Cardiac muscle cell (in vitro differentiated cells and primary cell): ENCODE data around the gene ERGIC1. TPM values are rescaled to one million over a fixed set of nuclear protein-coding genes. Genes with fewer than 3 reads are reported as not detected.

ENCODE experiments used
- DNase-seq, 2 donors: peaks; one replicate each; pipeline versions ENCODE4 v3.0.0 to v3.0.0-alpha.2; 2010 to 2017; ENCODE audit warnings: low read depth in 1 of 2, low spot score in 1 of 2
- H3K27ac ChIP-seq: fragments of 200-600 bp; sonication (generic); 2 replicates; pipeline ENCODE4 v1.5.1; 2016
- H3K27me3 ChIP-seq: fragments of 200-600 bp; sonication (generic); 2 replicates; pipeline ENCODE4 v1.6.0; 2016; ENCODE audit warnings: control low read depth
- H3K36me3 ChIP-seq: fragments of 200-600 bp; sonication (generic); 2 replicates; pipeline ENCODE4 v1.5.1; 2016; ENCODE audit warnings: control low read depth
- H3K4me1 ChIP-seq: fragments of 200-600 bp; sonication (generic); 2 replicates; pipeline ENCODE4 v1.8.1; 2017; ENCODE audit warnings: low read depth, mild to moderate bottlenecking, mixed run types
- H3K4me3 ChIP-seq: fragments of 200-600 bp; sonication (generic); 2 replicates; pipeline ENCODE4 v1.5.1; 2016; ENCODE audit warnings: mild to moderate bottlenecking
- H3K9me3 ChIP-seq: fragments of 200-600 bp; sonication (generic); 2 replicates; pipeline ENCODE4 v1.5.1; 2017; ENCODE audit warnings: low read depth, mild to moderate bottlenecking, control low read depth
- polyA plus RNA-seq: library from polyadenylated mRNA; unstranded; fragments of >200 nt; fragmentation: Nextera tagmentation; extraction: Ambion mirVana; gene quantifications from 2 replicates; pipeline ENCODE4 v1.2.1, GENCODE V29; 2016
- total RNA-seq: library from RNA; depleted of rRNA; stranded (reverse); fragments of >200 nt; gene quantifications from 2 replicates; pipeline ENCODE4 v1.2.3, GENCODE V29; 2016
- TF ChIP-seq, protein P1 (sequence below): IDR thresholded peaks from 2 replicates; pipeline ENCODE4 v1.5.1; 2012; ENCODE audit warnings: low read depth, mild to moderate bottlenecking, low read length

Gene ERGIC1
- total and polyA plus RNA-seq, 2 experiments from 2014 or later: 15.4 to 77.3 TPM

DNA sequence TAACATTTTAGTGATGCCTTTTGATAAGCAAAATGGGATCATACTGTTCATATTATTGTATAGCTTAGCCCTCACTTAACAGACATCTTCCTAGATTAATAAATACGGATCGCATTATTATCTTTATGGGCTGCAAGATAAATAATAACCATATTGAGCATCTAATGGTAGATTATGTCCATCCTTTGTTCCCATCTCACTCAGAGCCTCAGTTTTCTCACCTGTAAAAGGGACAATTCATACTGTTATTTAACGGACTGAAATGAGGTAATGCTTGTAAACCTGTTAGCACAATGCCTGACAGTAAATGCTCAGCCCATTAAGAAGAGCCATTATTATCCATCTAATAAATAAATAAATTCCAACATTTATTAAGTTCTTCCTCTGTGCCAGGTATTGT, 122.2 kb downstream of the ERGIC1 start:
- Histone ChIP-seq H3K36me3 (no peaks in the 10 kb centered on the region), H3K9me3 (no peaks in the 10 kb centered on the region), H3K4me3 (no peak overlapping the region), H3K4me1 (peaks cover 3% of the 10 kb centered on the region), H3K27me3 (no peaks in the 10 kb centered on the region), H3K27ac (no peak overlapping the region)
- no peak for DNase-seq
- TF ChIP-seq, protein P1, sequence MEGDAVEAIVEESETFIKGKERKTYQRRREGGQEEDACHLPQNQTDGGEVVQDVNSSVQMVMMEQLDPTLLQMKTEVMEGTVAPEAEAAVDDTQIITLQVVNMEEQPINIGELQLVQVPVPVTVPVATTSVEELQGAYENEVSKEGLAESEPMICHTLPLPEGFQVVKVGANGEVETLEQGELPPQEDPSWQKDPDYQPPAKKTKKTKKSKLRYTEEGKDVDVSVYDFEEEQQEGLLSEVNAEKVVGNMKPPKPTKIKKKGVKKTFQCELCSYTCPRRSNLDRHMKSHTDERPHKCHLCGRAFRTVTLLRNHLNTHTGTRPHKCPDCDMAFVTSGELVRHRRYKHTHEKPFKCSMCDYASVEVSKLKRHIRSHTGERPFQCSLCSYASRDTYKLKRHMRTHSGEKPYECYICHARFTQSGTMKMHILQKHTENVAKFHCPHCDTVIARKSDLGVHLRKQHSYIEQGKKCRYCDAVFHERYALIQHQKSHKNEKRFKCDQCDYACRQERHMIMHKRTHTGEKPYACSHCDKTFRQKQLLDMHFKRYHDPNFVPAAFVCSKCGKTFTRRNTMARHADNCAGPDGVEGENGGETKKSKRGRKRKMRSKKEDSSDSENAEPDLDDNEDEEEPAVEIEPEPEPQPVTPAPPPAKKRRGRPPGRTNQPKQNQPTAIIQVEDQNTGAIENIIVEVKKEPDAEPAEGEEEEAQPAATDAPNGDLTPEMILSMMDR: no peak

DNA sequence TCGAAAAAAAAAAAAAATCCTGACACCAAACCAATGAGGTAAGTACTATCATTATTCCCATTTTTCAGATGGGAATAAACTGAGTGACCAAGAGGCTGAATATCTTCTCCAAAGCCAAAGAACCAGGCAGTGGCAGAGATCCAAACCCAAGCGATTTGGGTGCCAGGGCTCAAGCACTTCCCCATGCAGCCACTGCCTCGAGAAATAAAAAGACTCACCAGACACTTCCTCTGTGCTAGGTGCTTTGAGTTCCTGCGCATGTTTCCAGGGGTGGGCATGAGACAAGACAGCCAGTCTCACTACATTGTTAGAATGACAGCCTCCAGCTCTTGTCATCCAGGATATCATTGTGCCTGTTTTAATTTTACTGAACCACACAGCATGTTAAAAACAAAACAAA, 122.9 kb downstream of the ERGIC1 start:
- TF ChIP-seq, protein P1: no peak
- H3K36me3 ChIP-seq: peaks cover under 1% of the 10 kb centered on the region
- H3K27me3 ChIP-seq: no peaks in the 10 kb centered on the region
- peaks cover 3% of the 10 kb centered on the region for H3K4me1 ChIP-seq
- DNase-seq: no peak
- H3K27ac ChIP-seq: no peak overlapping the region
- no peak overlapping the region for H3K4me3 ChIP-seq
- H3K9me3 ChIP-seq: no peaks in the 10 kb centered on the region

DNA sequence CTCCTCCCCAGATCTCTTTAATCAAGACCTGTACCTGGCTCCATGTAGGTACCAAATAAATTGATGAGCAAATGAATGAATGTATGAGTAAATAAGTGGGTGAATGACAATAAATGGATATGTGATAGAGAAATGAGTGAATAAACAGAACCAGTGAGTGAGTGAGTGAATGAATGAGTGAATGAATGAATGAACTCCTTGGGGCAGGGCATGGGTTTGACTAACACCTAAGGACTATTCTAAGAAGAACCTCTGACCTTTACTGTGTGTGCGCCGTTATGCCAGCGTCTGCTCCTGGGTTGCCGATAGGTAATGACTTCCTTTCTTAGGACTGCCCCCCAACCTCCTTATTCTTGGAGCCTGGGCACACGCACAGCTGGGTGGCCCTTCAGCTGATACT, 123.4 kb downstream of the ERGIC1 start:
- Histone ChIP-seq H3K36me3 (peaks cover 2% of the 10 kb centered on the region), H3K4me3 (no peak overlapping the region), H3K9me3 (no peaks in the 10 kb centered on the region), H3K27ac (no peak overlapping the region), H3K27me3 (no peaks in the 10 kb centered on the region), H3K4me1 (peaks cover 3% of the 10 kb centered on the region)
- TF ChIP-seq, protein P1: no peak
- DNase-seq: no peak

DNA sequence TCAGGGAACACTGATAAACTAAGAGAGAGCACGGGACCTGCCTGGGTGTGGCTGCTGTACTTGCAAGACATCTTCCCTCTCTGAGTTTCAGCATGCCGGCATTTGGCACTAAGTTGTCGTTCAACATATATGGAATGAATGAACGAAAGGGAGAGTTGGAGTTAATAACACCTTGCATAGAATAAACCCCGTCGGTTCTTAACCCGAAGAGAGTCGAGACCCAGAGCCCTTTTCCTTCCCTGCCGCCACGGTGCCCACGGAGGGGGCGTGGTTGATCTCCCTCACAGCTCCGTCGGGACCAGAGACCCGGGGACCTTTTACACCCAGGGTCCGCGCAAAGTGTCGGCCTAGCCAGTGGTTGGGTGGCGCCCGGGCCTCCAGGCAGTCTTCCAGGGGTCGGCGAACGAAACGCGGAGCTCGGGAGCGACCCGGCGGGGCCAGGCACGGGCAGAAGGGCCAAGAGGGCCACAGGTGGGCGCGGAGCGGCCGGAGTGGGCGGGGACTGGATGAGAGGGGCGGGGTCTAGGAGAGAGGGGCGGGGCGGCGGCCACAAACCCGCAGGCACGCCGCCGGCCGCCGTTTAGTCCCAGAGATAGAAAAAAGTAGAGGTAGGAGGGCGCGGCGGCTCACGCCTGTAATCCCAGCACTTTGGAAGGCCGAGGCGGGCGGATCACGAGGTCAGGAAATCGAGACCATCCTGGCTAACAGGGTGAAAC, 124.4 kb downstream of the ERGIC1 start:
- Histone ChIP-seq H3K9me3 (no peaks in the 10 kb centered on the region), H3K36me3 (peaks cover 2% of the 10 kb centered on the region), H3K27me3 (no peaks in the 10 kb centered on the region), H3K4me3 (peak overlapping the region; percentile 70), H3K27ac (peak overlapping the region; percentile 49), H3K4me1 (peaks cover 3% of the 10 kb centered on the region)
- DNase-seq: peak; percentile 73 to 74
- TF ChIP-seq, protein P1: no peak

DNA sequence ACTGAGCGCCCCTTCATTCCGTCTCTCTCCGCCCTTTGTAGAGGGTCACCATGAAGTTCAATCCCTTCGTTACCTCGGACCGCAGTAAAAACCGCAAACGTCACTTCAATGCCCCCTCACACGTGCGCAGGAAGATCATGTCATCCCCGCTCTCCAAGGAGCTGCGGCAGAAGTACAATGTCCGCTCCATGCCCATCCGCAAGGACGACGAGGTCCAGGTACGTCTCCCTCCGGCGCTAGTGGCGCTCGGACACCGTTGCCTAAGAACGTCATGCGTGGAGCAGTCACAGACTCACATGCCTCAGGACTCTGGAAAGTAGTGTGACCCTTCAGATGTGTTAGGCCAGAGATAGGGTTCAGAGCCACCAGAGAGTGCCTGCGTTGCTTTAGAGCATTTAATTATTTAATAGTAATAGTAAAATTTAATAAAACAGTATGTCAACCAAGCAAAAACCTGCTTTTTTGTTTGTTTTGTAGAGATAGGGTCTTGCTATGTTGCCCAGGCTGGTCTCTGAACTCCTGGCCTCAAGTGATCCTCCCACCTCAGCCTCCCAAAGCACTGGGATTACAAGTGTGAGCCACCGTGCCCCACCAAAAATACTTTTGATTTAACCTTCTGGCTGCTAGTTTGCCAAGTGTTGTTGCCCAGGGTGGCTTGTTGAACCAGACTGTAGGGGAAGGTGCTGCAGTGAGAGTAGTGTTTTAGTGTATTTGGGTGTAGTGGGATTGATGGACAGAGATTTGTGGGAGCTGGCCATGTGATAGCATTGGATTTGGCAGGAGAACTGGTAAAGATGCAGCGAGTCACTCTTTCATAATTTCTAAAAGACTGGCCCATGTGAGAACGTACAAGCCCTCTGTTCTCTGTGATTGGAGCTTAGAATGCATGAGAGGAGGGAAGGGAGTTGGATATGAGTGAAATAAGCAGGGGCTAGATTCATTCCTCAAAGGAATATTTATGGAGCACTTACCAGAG, 126.1 kb downstream of the ERGIC1 start:
- H3K36me3 ChIP-seq: peaks cover 2% of the 10 kb centered on the region
- TF ChIP-seq, protein P1: no peak
- H3K4me3 ChIP-seq: peak overlapping the region; percentile 70
- peak overlapping the region; percentile 65 for H3K27ac ChIP-seq
- peaks cover 3% of the 10 kb centered on the region for H3K4me1 ChIP-seq
- no peak for DNase-seq
- H3K9me3 ChIP-seq: no peaks in the 10 kb centered on the region
- no peaks in the 10 kb centered on the region for H3K27me3 ChIP-seq
